HEK293 (cell line): ENCODE results near the gene THSD4.

ENCODE experiments used
- CTCF ChIP-seq: fragments of 450-650 bp; formaldehyde crosslinking; IDR thresholded peaks from 2 replicates; pipeline ENCODE4 v1.5.1; 2016; ENCODE audit warnings: missing biosample characterization, missing genetic modification characterization
- PRDM4 ChIP-seq: fragments of 450-650 bp; formaldehyde crosslinking; IDR thresholded peaks from 2 replicates; pipeline ENCODE4 v1.5.1; 2017; ENCODE audit warnings: missing biosample characterization, missing genetic modification characterization
- TCF7L2 ChIP-seq: IDR thresholded peaks from 2 replicates; pipeline ENCODE4 v1.6.1; 2011; ENCODE audit warnings: low read depth, mild to moderate bottlenecking, inconsistent platforms, low read length, moderate library complexity, borderline replicate concordance
- ZNF114 ChIP-seq: fragments of 450-650 bp; formaldehyde crosslinking; IDR thresholded peaks from 2 replicates; pipeline ENCODE4 v1.5.0; 2017; ENCODE audit warnings: missing biosample characterization, missing genetic modification characterization
- ZNF132 ChIP-seq: fragments of 450-650 bp; formaldehyde crosslinking; IDR thresholded peaks from 2 replicates; pipeline ENCODE4 v1.5.1; 2017; ENCODE audit warnings: missing biosample characterization, missing genetic modification characterization, borderline replicate concordance
- ZNF148 ChIP-seq: fragments of 450-650 bp; formaldehyde crosslinking; IDR thresholded peaks from 2 replicates; pipeline ENCODE4 v1.5.0; 2017; ENCODE audit warnings: missing biosample characterization, missing genetic modification characterization, borderline replicate concordance
- ZNF248 ChIP-seq: fragments of 450-650 bp; formaldehyde crosslinking; IDR thresholded peaks from 2 replicates; pipeline ENCODE4 v1.5.1; 2017; ENCODE audit warnings: missing biosample characterization, missing genetic modification characterization
- ZNF571 ChIP-seq: fragments of 450-650 bp; formaldehyde crosslinking; IDR thresholded peaks from 2 replicates; pipeline ENCODE4 v1.5.0; 2017; ENCODE audit warnings: missing biosample characterization, missing genetic modification characterization
- ZNF639 ChIP-seq: fragments of 450-650 bp; formaldehyde crosslinking; IDR thresholded peaks from 2 replicates; pipeline ENCODE4 v1.5.1; 2016; ENCODE audit warnings: missing biosample characterization, missing genetic modification characterization
- ZSCAN4 ChIP-seq: fragments of 450-650 bp; formaldehyde crosslinking; IDR thresholded peaks from 2 replicates; pipeline ENCODE4 v1.5.1; 2017; ENCODE audit warnings: missing biosample characterization, missing genetic modification characterization
- ZSCAN5A ChIP-seq: fragments of 450-650 bp; formaldehyde crosslinking; IDR thresholded peaks from 2 replicates; pipeline ENCODE4 v1.5.1; 2016; ENCODE audit warnings: missing biosample characterization, missing genetic modification characterization

GRCh38 chr15:71802770-71803169, 687.5 kb downstream of the THSD4 start:
- TF ChIP-seq ZSCAN5A (no peak), ZNF571 (no peak), ZNF148 (no peak), CTCF (tag by site-specific recombination) (peak; percentile 41; the same call in 1 of the 2 replicates), ZNF248 (no peak), ZNF639 (tag by site-specific recombination) (no peak), ZNF132 (tag by site-specific recombination) (no peak), PRDM4 (tag by site-specific recombination) (no peak), ZSCAN4 (tag by site-specific recombination) (no peak), ZNF114 (tag by site-specific recombination) (no peak), TCF7L2 (no peak)
